Measurements from ENCODE around the gene SCUBE1.

DNA sequence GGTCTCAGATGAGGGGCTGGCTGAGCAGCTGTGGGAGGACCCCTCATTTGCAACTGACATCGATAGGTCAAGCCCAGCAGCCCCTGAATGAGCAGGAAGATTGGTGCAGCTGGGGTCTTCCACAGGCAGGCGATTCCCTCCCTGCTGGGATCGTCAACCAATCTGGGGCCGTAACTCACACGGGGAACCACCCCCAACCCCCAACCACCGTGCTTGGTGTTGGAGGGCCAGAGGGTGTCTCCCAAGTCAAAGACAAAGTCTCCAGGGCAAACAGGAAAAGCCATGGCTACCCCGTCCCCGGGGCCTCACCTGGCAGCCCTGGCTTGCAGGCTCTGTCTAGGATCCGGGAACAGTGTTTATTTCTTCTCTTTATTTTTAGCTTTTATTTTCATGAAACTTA, 26.9 kb upstream of the SCUBE1 start:
- TF ChIP-seq, protein P1, sequence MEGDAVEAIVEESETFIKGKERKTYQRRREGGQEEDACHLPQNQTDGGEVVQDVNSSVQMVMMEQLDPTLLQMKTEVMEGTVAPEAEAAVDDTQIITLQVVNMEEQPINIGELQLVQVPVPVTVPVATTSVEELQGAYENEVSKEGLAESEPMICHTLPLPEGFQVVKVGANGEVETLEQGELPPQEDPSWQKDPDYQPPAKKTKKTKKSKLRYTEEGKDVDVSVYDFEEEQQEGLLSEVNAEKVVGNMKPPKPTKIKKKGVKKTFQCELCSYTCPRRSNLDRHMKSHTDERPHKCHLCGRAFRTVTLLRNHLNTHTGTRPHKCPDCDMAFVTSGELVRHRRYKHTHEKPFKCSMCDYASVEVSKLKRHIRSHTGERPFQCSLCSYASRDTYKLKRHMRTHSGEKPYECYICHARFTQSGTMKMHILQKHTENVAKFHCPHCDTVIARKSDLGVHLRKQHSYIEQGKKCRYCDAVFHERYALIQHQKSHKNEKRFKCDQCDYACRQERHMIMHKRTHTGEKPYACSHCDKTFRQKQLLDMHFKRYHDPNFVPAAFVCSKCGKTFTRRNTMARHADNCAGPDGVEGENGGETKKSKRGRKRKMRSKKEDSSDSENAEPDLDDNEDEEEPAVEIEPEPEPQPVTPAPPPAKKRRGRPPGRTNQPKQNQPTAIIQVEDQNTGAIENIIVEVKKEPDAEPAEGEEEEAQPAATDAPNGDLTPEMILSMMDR (conservative IDR thresholded peaks at IDR 0.05; ENCODE audit: low read depth in 2 of 2) = peak in 1 of 2 experiments; percentile 20; a peak in 1 of 4 replicates
- TF ChIP-seq, protein P2, sequence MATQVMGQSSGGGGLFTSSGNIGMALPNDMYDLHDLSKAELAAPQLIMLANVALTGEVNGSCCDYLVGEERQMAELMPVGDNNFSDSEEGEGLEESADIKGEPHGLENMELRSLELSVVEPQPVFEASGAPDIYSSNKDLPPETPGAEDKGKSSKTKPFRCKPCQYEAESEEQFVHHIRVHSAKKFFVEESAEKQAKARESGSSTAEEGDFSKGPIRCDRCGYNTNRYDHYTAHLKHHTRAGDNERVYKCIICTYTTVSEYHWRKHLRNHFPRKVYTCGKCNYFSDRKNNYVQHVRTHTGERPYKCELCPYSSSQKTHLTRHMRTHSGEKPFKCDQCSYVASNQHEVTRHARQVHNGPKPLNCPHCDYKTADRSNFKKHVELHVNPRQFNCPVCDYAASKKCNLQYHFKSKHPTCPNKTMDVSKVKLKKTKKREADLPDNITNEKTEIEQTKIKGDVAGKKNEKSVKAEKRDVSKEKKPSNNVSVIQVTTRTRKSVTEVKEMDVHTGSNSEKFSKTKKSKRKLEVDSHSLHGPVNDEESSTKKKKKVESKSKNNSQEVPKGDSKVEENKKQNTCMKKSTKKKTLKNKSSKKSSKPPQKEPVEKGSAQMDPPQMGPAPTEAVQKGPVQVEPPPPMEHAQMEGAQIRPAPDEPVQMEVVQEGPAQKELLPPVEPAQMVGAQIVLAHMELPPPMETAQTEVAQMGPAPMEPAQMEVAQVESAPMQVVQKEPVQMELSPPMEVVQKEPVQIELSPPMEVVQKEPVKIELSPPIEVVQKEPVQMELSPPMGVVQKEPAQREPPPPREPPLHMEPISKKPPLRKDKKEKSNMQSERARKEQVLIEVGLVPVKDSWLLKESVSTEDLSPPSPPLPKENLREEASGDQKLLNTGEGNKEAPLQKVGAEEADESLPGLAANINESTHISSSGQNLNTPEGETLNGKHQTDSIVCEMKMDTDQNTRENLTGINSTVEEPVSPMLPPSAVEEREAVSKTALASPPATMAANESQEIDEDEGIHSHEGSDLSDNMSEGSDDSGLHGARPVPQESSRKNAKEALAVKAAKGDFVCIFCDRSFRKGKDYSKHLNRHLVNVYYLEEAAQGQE (IDR thresholded peaks at IDR 0.05; ENCODE audit: unreplicated experiment) = no peak
- TF ChIP-seq ZNF114 (CRISPR knock-in tag; IDR thresholded peaks at IDR 0.05) (no peak), POLR2AphosphoS5 (IDR thresholded peaks at IDR 0.05; ENCODE audit: low read depth) (no peak), JUNB (IDR thresholded peaks at IDR 0.05; ENCODE audit: unreplicated experiment) (no peak), EZH2phosphoT487 (IDR thresholded peaks at IDR 0.05; ENCODE audit: unreplicated experiment) (no peak), EZH2 (IDR thresholded peaks at IDR 0.05; ENCODE audit: low read depth, unreplicated experiment) (no peak), CREB1 (CRISPR knock-in tag; IDR thresholded peaks at IDR 0.05; ENCODE audit: low read depth) (no peak), ZNF331 (CRISPR knock-in tag; IDR thresholded peaks at IDR 0.05; ENCODE audit: low read depth) (no peak)
- TF ChIP-seq, protein P3, sequence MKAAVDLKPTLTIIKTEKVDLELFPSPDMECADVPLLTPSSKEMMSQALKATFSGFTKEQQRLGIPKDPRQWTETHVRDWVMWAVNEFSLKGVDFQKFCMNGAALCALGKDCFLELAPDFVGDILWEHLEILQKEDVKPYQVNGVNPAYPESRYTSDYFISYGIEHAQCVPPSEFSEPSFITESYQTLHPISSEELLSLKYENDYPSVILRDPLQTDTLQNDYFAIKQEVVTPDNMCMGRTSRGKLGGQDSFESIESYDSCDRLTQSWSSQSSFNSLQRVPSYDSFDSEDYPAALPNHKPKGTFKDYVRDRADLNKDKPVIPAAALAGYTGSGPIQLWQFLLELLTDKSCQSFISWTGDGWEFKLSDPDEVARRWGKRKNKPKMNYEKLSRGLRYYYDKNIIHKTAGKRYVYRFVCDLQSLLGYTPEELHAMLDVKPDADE (IDR thresholded peaks at IDR 0.05) = no peak
